CD4-positive, alpha-beta T cell (primary cell): ENCODE data around the gene NEGR1. TPM values are rescaled to one million over a fixed set of nuclear protein-coding genes. Genes with fewer than 3 reads are reported as not detected.

Experiments
- ATAC-seq: fragments of 200-7000 bp; cut with Tn5 transposase; one replicate; pipeline ENCODE4 v1.10.0; 2022; ENCODE audit warnings: mild to moderate bottlenecking; ENCODE audit not compliant: poor library complexity
- CTCF ChIA-PET: fragments of 350-600 bp; sonication (Branson Sonifier 250); formaldehyde crosslinking; loops from one replicate; lab custom pipeline; 2021; ENCODE audit warnings: antibody characterized with exemption, inconsistent platforms; lab: Charles Lee
- POLR2A ChIA-PET: fragments of 350-600 bp; sonication (Branson Sonifier 250); formaldehyde crosslinking; loops from one replicate; lab custom pipeline; 2021; ENCODE audit warnings: antibody characterized with exemption, inconsistent platforms; lab: Charles Lee
- DNase-seq, 14 experiments: peaks; one replicate each; pipeline ENCODE4 v3.0.0-alpha.2; 2013 to 2020; ENCODE audit warnings: mixed read lengths in 2 of 14
- H3K27ac ChIP-seq, 2 donors: one replicate each; pipeline versions ENCODE4 v1.5.1 to v1.7.0; 2013; ENCODE audit warnings: low read length in 2 of 2, low read depth in 1 of 2, mild to moderate bottlenecking in 1 of 2
- H3K27me3 ChIP-seq, 2 experiments: 1 replicate in 1 of 2; 2 replicates in 1 of 2; pipeline versions ENCODE4 v1.6.1 to v1.7.0; 2013; ENCODE audit warnings: low read length in 2 of 2, control low read depth in 1 of 2, mild to moderate bottlenecking in 1 of 2, moderate library complexity in 1 of 2; ENCODE audit not compliant: insufficient read depth in 2 of 2, control insufficient read depth in 1 of 2
- H3K36me3 ChIP-seq: one replicate; pipeline ENCODE4 v1.6.1; 2013; ENCODE audit warnings: low read length, control low read depth; ENCODE audit not compliant: insufficient read depth
- H3K4me1 ChIP-seq: one replicate; pipeline ENCODE4 v1.6.1; 2013; ENCODE audit warnings: low read length, control low read depth; ENCODE audit not compliant: insufficient read depth
- H3K4me3 ChIP-seq: one replicate; pipeline ENCODE4 v1.5.1; 2013; ENCODE audit warnings: mild to moderate bottlenecking, low read length, moderate library complexity
- H3K9me3 ChIP-seq, 2 experiments: 1 replicate in 1 of 2; 2 replicates in 1 of 2; pipeline versions ENCODE4 v1.6.1 to v1.7.0; 2013; ENCODE audit warnings: low read length in 2 of 2, mild to moderate bottlenecking in 2 of 2, control low read depth in 1 of 2, moderate library complexity in 1 of 2; ENCODE audit not compliant: control insufficient read depth in 1 of 2, insufficient read depth in 1 of 2
- H3K27ac Mint-ChIP-seq: one replicate; pipeline ENCODE4 v1.8.0; 2020; ENCODE audit warnings: mixed read lengths
- H3K27me3 Mint-ChIP-seq: one replicate; pipeline ENCODE4 v1.8.0; 2021; ENCODE audit warnings: mixed read lengths
- H3K36me3 Mint-ChIP-seq: one replicate; pipeline ENCODE4 v1.8.0; 2021; ENCODE audit warnings: low read depth, mixed read lengths
- H3K4me1 Mint-ChIP-seq: one replicate; pipeline ENCODE4 v1.8.0; 2021; ENCODE audit warnings: low read depth, mixed read lengths
- H3K4me3 Mint-ChIP-seq: one replicate; pipeline ENCODE4 v1.8.0; 2020; ENCODE audit warnings: mild to moderate bottlenecking, mixed read lengths
- H3K9me3 Mint-ChIP-seq: one replicate; pipeline ENCODE4 v1.8.0; 2020; ENCODE audit warnings: mixed read lengths
- CTCF ChIP-seq: fragments of 200-600 bp; IDR thresholded peaks from one replicate; pipeline ENCODE4 v1.8.0; 2022; ENCODE audit warnings: antibody characterized with exemption, mild to moderate bottlenecking
- intact Hi-C, 2 experiments: fragments of 100-400 bp; cut with DNase I in 1 of 2; cut with micrococcal nuclease in 1 of 2; formaldehyde crosslinking; loops; one replicate each; pipeline versions ENCODE4 v1.15.1 to v1.9.0; 2023 to 2025; cut with DNase I, micrococcal nuclease
- total RNA-seq, 174 experiments: library from RNA in 2 of 174; stranded (reverse) in 2 of 174; gene quantifications; one replicate each; pipeline ENCODE4 v1.2.3 and lab custom pipeline; 2021 to 2026

NEGR1 gene
- total RNA-seq, 2 experiments from 2014 or later = 0.03 TPM

DNA sequence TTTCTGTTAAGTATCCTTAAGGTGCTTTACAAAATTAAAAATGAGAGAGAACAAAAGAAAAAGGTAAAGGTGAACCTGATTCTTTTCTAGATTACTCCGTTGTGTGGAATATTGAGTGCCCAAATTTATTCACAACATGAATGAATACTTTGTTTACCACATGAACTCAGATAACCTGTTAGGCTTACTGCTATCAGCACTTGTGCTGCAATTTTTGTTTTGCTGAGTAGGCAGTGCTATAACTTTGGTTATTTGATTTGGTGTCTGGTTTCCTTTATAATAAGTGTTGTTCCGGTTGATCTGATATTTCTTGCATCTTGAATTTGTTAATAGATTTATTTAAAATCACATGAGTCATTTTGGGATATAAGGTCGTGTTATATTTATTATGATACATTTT lies 195.9 kb downstream of the NEGR1 start:
- Histone ChIP-seq H3K4me3 (no peak overlapping the region), H3K36me3 (no peaks in the 10 kb centered on the region), H3K9me3 (no peaks in the 10 kb centered on the region), H3K27ac (no peak overlapping the region), H3K4me1 (no peaks in the 10 kb centered on the region), H3K27me3 (no peaks in the 10 kb centered on the region)
- Mint-ChIP-seq H3K4me3 (no peak overlapping the region), H3K9me3 (peaks cover 3% of the 10 kb centered on the region), H3K27me3 (no peaks in the 10 kb centered on the region), H3K27ac (no peak overlapping the region), H3K36me3 (no peaks in the 10 kb centered on the region), H3K4me1 (no peaks in the 10 kb centered on the region)
- ChIA-PET CTCF (interaction anchor here (0.7 kb wide), 1 partner anchor 454 kb away, joined by 3 read pairs; no protein-coding TSS in a partner anchor), POLR2A (no interaction called here)
- no peak for TF ChIP-seq CTCF
- DNase-seq = no peak
- intact Hi-C loops = no loop called here
- no peak for ATAC-seq

DNA sequence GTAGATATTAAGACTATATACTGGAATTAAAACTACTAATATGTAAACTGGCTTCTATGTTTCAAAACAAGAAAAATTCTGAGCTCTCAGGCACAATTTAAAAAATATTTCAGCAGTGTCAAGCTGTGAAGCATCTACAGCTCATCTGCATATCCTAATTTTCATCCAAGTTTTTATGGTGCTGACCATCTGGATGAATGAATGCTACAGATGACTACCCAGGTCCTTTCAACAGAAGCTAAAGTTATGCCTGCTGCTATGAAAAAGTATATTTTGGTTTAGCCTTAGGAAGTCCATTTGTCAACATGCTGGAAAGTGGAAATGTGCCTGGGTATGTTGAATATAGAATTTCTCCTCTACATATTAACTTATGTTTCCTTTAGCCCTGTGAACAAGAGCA lies 206.9 kb downstream of the NEGR1 start:
- no peak for TF ChIP-seq CTCF
- Mint-ChIP-seq H3K36me3 (no peaks in the 10 kb centered on the region), H3K4me1 (no peaks in the 10 kb centered on the region), H3K27ac (no peak overlapping the region), H3K27me3 (no peaks in the 10 kb centered on the region), H3K4me3 (no peak overlapping the region), H3K9me3 (no peaks in the 10 kb centered on the region)
- Histone ChIP-seq H3K27ac (no peak overlapping the region), H3K9me3 (peaks cover 0 to 5% of the 10 kb centered on the region in 2 experiments), H3K4me3 (no peak overlapping the region), H3K27me3 (no peaks in the 10 kb centered on the region), H3K36me3 (no peaks in the 10 kb centered on the region), H3K4me1 (no peaks in the 10 kb centered on the region)
- DNase-seq = no peak
- ChIA-PET CTCF (no interaction called here), POLR2A (no interaction called here)
- intact Hi-C loops = no loop called here
- ATAC-seq = no peak

DNA sequence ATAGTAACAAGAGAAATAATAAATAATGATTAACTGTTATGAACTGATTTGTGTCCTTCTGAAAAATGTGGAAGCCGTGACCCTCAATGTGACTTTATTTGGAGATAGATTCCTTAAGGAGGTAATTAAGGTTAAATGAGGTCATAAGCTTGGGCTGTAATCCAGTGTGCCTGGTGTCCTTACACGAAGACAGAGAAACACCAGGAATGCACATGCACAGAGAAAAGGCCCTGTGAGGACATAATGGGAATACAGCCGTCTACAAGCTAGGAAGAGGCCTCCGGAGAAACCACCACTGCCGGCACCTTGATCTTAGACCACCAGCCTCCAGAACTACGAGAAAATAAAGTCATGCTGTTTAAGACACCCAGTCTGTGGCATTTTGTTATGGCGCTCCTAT lies 215.9 kb downstream of the NEGR1 start:
- no peaks in the 10 kb centered on the region for H3K27me3 ChIP-seq
- no peaks in the 10 kb centered on the region for H3K36me3 Mint-ChIP-seq
- ChIA-PET POLR2A (no interaction called here), CTCF (no interaction called here)
- H3K4me1 Mint-ChIP-seq = no peaks in the 10 kb centered on the region
- no peak for ATAC-seq
- no peak for DNase-seq
- no peaks in the 10 kb centered on the region for H3K4me1 ChIP-seq
- intact Hi-C loops = no loop called here
- no peak for TF ChIP-seq CTCF
- H3K27ac Mint-ChIP-seq = no peak overlapping the region
- no peaks in the 10 kb centered on the region for H3K36me3 ChIP-seq
- no peaks in the 10 kb centered on the region for H3K9me3 ChIP-seq
- no peak overlapping the region for H3K4me3 ChIP-seq
- no peaks in the 10 kb centered on the region for H3K27me3 Mint-ChIP-seq
- H3K9me3 Mint-ChIP-seq = peaks cover 2% of the 10 kb centered on the region
- no peak overlapping the region for H3K4me3 Mint-ChIP-seq
- H3K27ac ChIP-seq = no peak overlapping the region
